Activated CD8-positive, alpha-beta T cell treated with anti-CD3 and anti-CD28 coated beads for 36 hours (primary cell): ENCODE results near the gene CACNB2. TPM values are rescaled to one million over a fixed set of nuclear protein-coding genes. Genes with fewer than 3 reads are reported as not detected.

Experiments
- ATAC-seq: fragments of 200-7000 bp; cut with Tn5 transposase; one replicate; pipeline ENCODE4 v1.10.0; 2021; ENCODE audit warnings: mild to moderate bottlenecking, moderate library complexity
- CTCF ChIA-PET: fragments of 350-600 bp; sonication (Branson Sonifier 250); formaldehyde crosslinking; loops from one replicate; lab custom pipeline; 2021; ENCODE audit warnings: antibody characterized with exemption; lab: Charles Lee
- POLR2A ChIA-PET: fragments of 350-600 bp; sonication (Branson Sonifier 250); formaldehyde crosslinking; loops from one replicate; lab custom pipeline; 2021; ENCODE audit warnings: antibody characterized with exemption; lab: Charles Lee
- DNase-seq: peaks from one replicate; pipeline ENCODE4 v3.0.0-alpha.2; 2020
- H3K27ac Mint-ChIP-seq: one replicate; pipeline ENCODE4 v1.8.0; 2021; ENCODE audit warnings: mild to moderate bottlenecking, mixed read lengths
- H3K27me3 Mint-ChIP-seq: one replicate; pipeline ENCODE4 v1.8.0; 2021; ENCODE audit warnings: mixed read lengths
- H3K36me3 Mint-ChIP-seq: one replicate; pipeline ENCODE4 v1.8.0; 2021; ENCODE audit warnings: low read depth, mixed read lengths
- H3K4me1 Mint-ChIP-seq: one replicate; pipeline ENCODE4 v1.8.0; 2021; ENCODE audit warnings: low read depth, mixed read lengths
- H3K4me3 Mint-ChIP-seq: one replicate; pipeline ENCODE4 v1.8.0; 2021; ENCODE audit warnings: mild to moderate bottlenecking, moderate library complexity, mixed read lengths
- H3K9me3 Mint-ChIP-seq: one replicate; pipeline ENCODE4 v1.8.0; 2021; ENCODE audit warnings: mixed read lengths
- CTCF ChIP-seq: fragments of 200-600 bp; IDR thresholded peaks from one replicate; pipeline ENCODE4 v1.8.0; 2022; ENCODE audit warnings: antibody characterized with exemption, mild to moderate bottlenecking
- intact Hi-C: fragments of 100-400 bp; cut with micrococcal nuclease; formaldehyde crosslinking; loops from one replicate; pipeline ENCODE4 v1.10.0; 2022
- total RNA-seq, 2 experiments: library from RNA; stranded (reverse); gene quantifications; one replicate each; pipeline ENCODE4 v1.2.3, GENCODE V29; 2021

Gene CACNB2
- total RNA-seq, 2 experiments from 2014 or later = not detected

DNA sequence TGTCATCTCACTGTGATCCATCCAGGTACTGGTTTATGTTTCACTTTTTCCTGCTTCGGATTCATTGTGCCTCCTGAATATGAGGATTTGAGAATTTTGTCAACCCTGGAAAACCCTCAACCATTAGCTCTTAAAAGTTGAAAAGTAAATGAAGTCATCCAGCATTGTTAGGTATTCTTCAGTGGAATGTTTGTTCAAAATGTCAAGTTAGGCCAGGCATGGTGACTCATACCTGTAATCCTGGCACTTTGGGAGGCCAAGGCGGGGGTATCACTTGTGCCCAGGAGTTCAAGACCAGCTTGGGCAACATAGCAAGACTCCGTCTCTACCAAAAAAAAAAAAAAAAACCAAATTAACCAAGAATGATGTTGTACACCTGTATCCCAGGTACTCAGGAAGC is 289.1 kb downstream of the CACNB2 start:
- Mint-ChIP-seq H3K4me1 (no peaks in the 10 kb centered on the region), H3K9me3 (no peaks in the 10 kb centered on the region), H3K27ac (no peak overlapping the region), H3K27me3 (peaks cover 4% of the 10 kb centered on the region), H3K36me3 (no peaks in the 10 kb centered on the region), H3K4me3 (no peak overlapping the region)
- ATAC-seq = no peak
- DNase-seq = no peak
- no peak for TF ChIP-seq CTCF
- intact Hi-C loops = no loop called here
- ChIA-PET POLR2A (no interaction called here), CTCF (no interaction called here)

DNA sequence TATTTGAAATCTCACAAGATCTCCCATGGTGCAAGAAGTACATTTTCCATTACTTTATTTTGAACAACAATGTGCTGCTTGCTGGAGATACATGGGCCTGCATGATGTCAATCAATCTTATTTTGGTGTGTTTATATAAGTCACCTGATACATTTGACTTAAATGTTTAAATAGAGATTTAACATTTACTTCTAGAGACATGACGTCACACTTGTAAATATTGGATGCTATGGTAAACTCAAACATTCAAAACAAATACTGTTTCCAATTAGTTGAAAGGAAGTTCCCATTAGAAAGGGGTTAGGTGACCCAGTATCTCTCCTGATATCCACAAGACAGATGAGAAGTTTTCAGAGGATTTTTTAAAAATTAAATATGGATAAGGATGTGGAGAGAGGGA is 296.7 kb downstream of the CACNB2 start:
- intact Hi-C loops = no loop called here
- Mint-ChIP-seq H3K27ac (no peak overlapping the region), H3K9me3 (no peaks in the 10 kb centered on the region), H3K36me3 (no peaks in the 10 kb centered on the region), H3K4me1 (no peaks in the 10 kb centered on the region), H3K4me3 (no peak overlapping the region), H3K27me3 (no peaks in the 10 kb centered on the region)
- ATAC-seq (no peak), DNase-seq (no peak)
- TF ChIP-seq CTCF = no peak
- CTCF ChIA-PET = no interaction called here
- POLR2A ChIA-PET = no interaction called here

- DNase-seq (no peak), ATAC-seq (no peak)
- no peaks in the 10 kb centered on the region for H3K4me1 Mint-ChIP-seq
- no peak overlapping the region for H3K4me3 Mint-ChIP-seq
- ChIA-PET POLR2A (no interaction called here), CTCF (no interaction called here)
- H3K27me3 Mint-ChIP-seq = no peaks in the 10 kb centered on the region
- intact Hi-C loops = no loop called here
- H3K9me3 Mint-ChIP-seq = no peaks in the 10 kb centered on the region
- H3K27ac Mint-ChIP-seq = no peak overlapping the region
- H3K36me3 Mint-ChIP-seq = no peaks in the 10 kb centered on the region
- TF ChIP-seq CTCF = no peak
Measured at GRCh38 chr10:18437486-18437885, 297.3 kb downstream of the CACNB2 start.

DNA sequence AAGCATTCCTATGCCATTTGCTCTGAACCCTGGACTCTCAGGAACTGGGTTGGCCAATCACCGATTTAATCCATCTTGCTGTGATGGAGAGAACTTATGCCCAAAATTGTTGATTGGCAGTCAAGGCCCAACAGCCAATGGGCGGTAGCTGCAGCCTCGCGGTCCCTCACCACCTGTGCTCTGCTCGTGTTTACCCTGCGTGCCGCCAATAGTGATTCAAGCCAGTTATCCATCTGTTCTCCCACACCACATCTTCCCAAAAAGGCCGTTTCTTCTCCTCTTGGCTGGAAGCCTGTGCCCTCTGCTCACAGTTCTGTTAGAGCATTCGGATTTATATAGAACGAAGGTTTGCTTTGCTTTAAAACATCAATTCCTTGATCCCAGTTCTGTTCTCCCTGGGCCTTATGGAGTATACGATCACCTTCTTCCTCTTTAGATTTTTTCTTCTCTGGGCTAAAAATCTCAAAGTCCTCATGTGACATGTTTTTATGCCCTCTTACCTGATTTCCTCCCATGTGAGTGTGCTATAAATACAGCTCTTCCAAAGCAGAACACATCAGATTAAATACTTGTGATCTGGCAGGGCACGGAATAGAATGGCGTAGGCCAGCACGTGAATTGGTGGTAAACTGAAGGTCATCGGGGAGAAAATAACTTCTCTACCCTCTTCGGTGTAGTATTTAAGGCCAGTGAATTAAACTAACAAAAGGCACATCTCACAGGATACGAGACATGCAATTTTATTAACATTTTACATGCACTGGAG is 298.3 kb downstream of the CACNB2 start:
- CTCF ChIA-PET = no interaction called here
- no peaks in the 10 kb centered on the region for H3K9me3 Mint-ChIP-seq

More for the DNA sequence above, 298.3 kb downstream of the CACNB2 start:
- Mint-ChIP-seq H3K36me3 (no peaks in the 10 kb centered on the region), H3K27ac (no peak overlapping the region), H3K4me1 (no peaks in the 10 kb centered on the region), H3K27me3 (no peaks in the 10 kb centered on the region), H3K4me3 (no peak overlapping the region)
- no peak for DNase-seq
- no peak for TF ChIP-seq CTCF
- intact Hi-C loops = no loop called here
- POLR2A ChIA-PET = no interaction called here
- no peak for ATAC-seq
